B cell (primary cell): ENCODE data around the gene GTF3C5. TPM values are rescaled to one million over a fixed set of nuclear protein-coding genes. Genes with fewer than 3 reads are reported as not detected.

ENCODE experiments used
- ATAC-seq: fragments of 200-7000 bp; cut with Tn5 transposase; one replicate; pipeline ENCODE4 v1.10.0; 2021; ENCODE audit warnings: low read depth, mild to moderate bottlenecking, moderate number of reproducible peaks, moderate library complexity
- CTCF ChIA-PET: fragments of 350-600 bp; sonication (Branson Sonifier 250); formaldehyde crosslinking; loops from one replicate; lab custom pipeline; 2021; ENCODE audit warnings: antibody characterized with exemption, inconsistent platforms; lab: Charles Lee
- POLR2A ChIA-PET: fragments of 350-600 bp; sonication (Branson Sonifier 250); formaldehyde crosslinking; loops from one replicate; lab custom pipeline; 2021; ENCODE audit warnings: antibody characterized with exemption; lab: Charles Lee
- DNase-seq: peaks from one replicate; pipeline ENCODE4 v3.0.0; 2013
- H2AFZ ChIP-seq: 2 replicates; pipeline ENCODE4 v1.6.1; 2012; ENCODE audit warnings: mild to moderate bottlenecking, low read depth, low read length; ENCODE audit not compliant: insufficient read depth, poor library complexity, severe bottlenecking
- H3K27ac ChIP-seq, 2 donors: 1 replicate in 1 of 2; 2 replicates in 1 of 2; pipeline ENCODE4 v1.5.1; 2012 to 2013; ENCODE audit warnings: low read length in 2 of 2, mild to moderate bottlenecking in 2 of 2, moderate library complexity in 1 of 2
- H3K27me3 ChIP-seq, 4 experiments: fragments of 200-600 bp in 1 of 4; sonication (generic) in 1 of 4; replicated peaks in 1 of 4; 1 replicate in 2 of 4; 2 replicates in 2 of 4; pipeline versions ENCODE4 v1.6.1 to v1.7.0; 2013 to 2016; ENCODE audit warnings: low read length in 3 of 4, mild to moderate bottlenecking in 2 of 4, mixed read lengths in 1 of 4, moderate library complexity in 1 of 4; ENCODE audit not compliant: insufficient read depth in 4 of 4, control insufficient read depth in 3 of 4; ENCODE audit errors: control extremely low read depth in 1 of 4
- H3K36me3 ChIP-seq, 2 experiments: replicated peaks in 1 of 2; 1 replicate in 1 of 2; 2 replicates in 1 of 2; pipeline versions ENCODE4 v1.6.1 to v1.7.1; 2013; ENCODE audit warnings: low read length in 1 of 2; ENCODE audit not compliant: insufficient read depth in 2 of 2, control insufficient read depth in 1 of 2; ENCODE audit errors: control extremely low read depth in 1 of 2, extremely low read depth in 1 of 2
- H3K4me1 ChIP-seq, 2 donors: fragments of 200-600 bp in 1 of 2; sonication (generic) in 1 of 2; 1 replicate in 1 of 2; 2 replicates in 1 of 2; pipeline versions ENCODE4 v1.5.1 to v1.6.1; 2013 to 2017; ENCODE audit warnings: low read length in 2 of 2; ENCODE audit not compliant: control insufficient read depth in 2 of 2, insufficient read depth in 2 of 2
- H3K4me2 ChIP-seq: replicated peaks from 2 replicates; pipeline ENCODE3; 2012; ENCODE audit warnings: mild to moderate bottlenecking, low read depth, low read length; ENCODE audit not compliant: poor library complexity, severe bottlenecking
- H3K4me3 ChIP-seq, 5 experiments: fragments of 200-600 bp in 1 of 5; sonication (generic) in 1 of 5; 1 replicate in 3 of 5; 2 replicates in 2 of 5; pipeline versions ENCODE4 v1.5.1 to v1.7.0; 2011 to 2016; ENCODE audit warnings: low read length in 4 of 5, mild to moderate bottlenecking in 4 of 5, low read depth in 2 of 5, control low read depth in 1 of 5, moderate library complexity in 1 of 5; ENCODE audit not compliant: insufficient read depth in 1 of 5; ENCODE audit errors: control extremely low read depth in 1 of 5, extremely low read depth in 1 of 5
- H3K79me2 ChIP-seq: fragments of 200-600 bp; sonication (generic); one replicate; pipeline ENCODE4 v1.6.0; 2016; ENCODE audit warnings: low read length; ENCODE audit not compliant: control insufficient read depth, insufficient read depth
- H3K9ac ChIP-seq: fragments of 200-600 bp; sonication (generic); 2 replicates; pipeline ENCODE4 v1.6.1; 2017; ENCODE audit warnings: mild to moderate bottlenecking, low read length, moderate library complexity
- H3K9me3 ChIP-seq, 3 donors: one replicate each; pipeline versions ENCODE4 v1.6.1 to v1.7.1; 2013; ENCODE audit warnings: low read length in 2 of 3; ENCODE audit not compliant: control insufficient read depth in 2 of 3, insufficient read depth in 1 of 3; ENCODE audit errors: control extremely low read depth in 1 of 3
- H4K20me1 ChIP-seq: 2 replicates; pipeline ENCODE4 v1.6.0; 2012; ENCODE audit warnings: mild to moderate bottlenecking, low read length; ENCODE audit not compliant: insufficient read depth, control insufficient read depth, poor library complexity, severe bottlenecking
- H3K27ac Mint-ChIP-seq: one replicate; pipeline ENCODE4 v1.8.0; 2021; ENCODE audit warnings: mixed read lengths
- H3K27me3 Mint-ChIP-seq: one replicate; pipeline ENCODE4 v1.8.0; 2021; ENCODE audit warnings: mixed read lengths
- H3K4me1 Mint-ChIP-seq: one replicate; pipeline ENCODE4 v1.8.0; 2021; ENCODE audit warnings: mixed read lengths
- H3K4me3 Mint-ChIP-seq: one replicate; pipeline ENCODE4 v1.8.0; 2021; ENCODE audit warnings: mixed read lengths
- H3K9me3 Mint-ChIP-seq: one replicate; pipeline ENCODE4 v1.8.0; 2022; ENCODE audit warnings: mixed read lengths; ENCODE audit not compliant: insufficient read depth
- EZH2 ChIP-seq: IDR thresholded peaks from 2 replicates; pipeline ENCODE4 v1.6.1; 2012; ENCODE audit warnings: borderline replicate concordance, low read depth, mild to moderate bottlenecking, moderate library complexity, low read length; ENCODE audit not compliant: insufficient read depth, poor library complexity, severe bottlenecking
- WGBS: methylation state at CpG from one replicate; pipeline ENCODE4 v1.1.5; 2013; ENCODE audit warnings: missing lambda C conversion rate; ENCODE audit not compliant: insufficient coverage; 5-methylcytosine and 5-hydroxymethylcytosine counted together
- intact Hi-C: fragments of 100-400 bp; cut with micrococcal nuclease; formaldehyde crosslinking; loops from one replicate; pipeline ENCODE4 v1.10.0; 2022
- polyA plus RNA-seq: library from polyadenylated mRNA; depleted of rRNA; stranded (reverse); fragments of >200 nt; gene quantifications from 2 replicates; pipeline ENCODE4 v1.2.3, GENCODE V29; 2012
- total RNA-seq, 2 donors: library from RNA; stranded (reverse); fragments of 120-200 nt in 1 of 2; gene quantifications; 1 replicate in 1 of 2; 2 replicates in 1 of 2; pipeline versions ENCODE4 v1.2.3 to v1.2.4, GENCODE V29; 2013 to 2022
- TF ChIP-seq, protein P1 (sequence below): fragments of 200-600 bp; IDR thresholded peaks from one replicate; pipeline ENCODE4 v1.8.0; 2022; ENCODE audit warnings: antibody characterized with exemption, mild to moderate bottlenecking

Gene GTF3C5
- total and polyA plus RNA-seq, 2 donors (not counting 1 experiment from before 2014, with no cell fraction given) = 80.5 to 91.2 TPM

DNA sequence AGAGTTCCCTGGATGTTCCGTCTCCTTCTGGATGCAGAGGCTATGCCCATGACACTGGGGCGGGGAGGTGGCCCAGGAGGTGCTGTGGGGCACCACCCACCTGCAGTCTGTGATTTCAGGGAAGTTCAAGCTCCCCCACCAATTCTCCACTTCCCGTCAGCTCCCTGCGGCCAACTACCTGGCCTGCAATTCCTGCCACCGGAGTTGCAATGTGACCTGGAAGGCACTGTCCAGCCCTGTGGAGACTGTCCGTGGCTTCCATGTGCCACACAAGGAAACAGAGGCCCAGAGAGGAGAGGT, 35.7 kb upstream of the GTF3C5 start:
- H3K4me1 ChIP-seq = peaks cover 4 to 10% of the 10 kb centered on the region in 2 donors
- Mint-ChIP-seq H3K27ac (no peak overlapping the region), H3K4me3 (no peak overlapping the region), H3K9me3 (no peaks in the 10 kb centered on the region), H3K4me1 (peaks cover 13% of the 10 kb centered on the region), H3K27me3 (peaks cover 41% of the 10 kb centered on the region)
- no peak overlapping the region for H3K9ac ChIP-seq
- no peak for DNase-seq
- ATAC-seq = no peak
- 91% methylated on average over 6 of the region's 6 CpGs for WGBS
- H3K4me2 ChIP-seq = no peak overlapping the region
- no peak overlapping the region for H3K27ac ChIP-seq
- H3K27me3 ChIP-seq = peaks cover 0 to 41% (median 7%) of the 10 kb centered on the region in 4 experiments
- ChIA-PET CTCF (interaction anchor here (2.5 kb wide), 1 partner anchor 17 kb away, joined by 6 read pairs; the partner anchor contains the start of gene GFI1B), POLR2A (no interaction called here)
- no peak overlapping the region for H2AFZ ChIP-seq
- no peaks in the 10 kb centered on the region for H3K36me3 ChIP-seq
- no peaks in the 10 kb centered on the region for H4K20me1 ChIP-seq
- H3K79me2 ChIP-seq = no peaks in the 10 kb centered on the region
- no peaks in the 10 kb centered on the region for H3K9me3 ChIP-seq
- intact Hi-C loops = no loop called here
- H3K4me3 ChIP-seq = no peak overlapping the region
- TF ChIP-seq, protein P1, sequence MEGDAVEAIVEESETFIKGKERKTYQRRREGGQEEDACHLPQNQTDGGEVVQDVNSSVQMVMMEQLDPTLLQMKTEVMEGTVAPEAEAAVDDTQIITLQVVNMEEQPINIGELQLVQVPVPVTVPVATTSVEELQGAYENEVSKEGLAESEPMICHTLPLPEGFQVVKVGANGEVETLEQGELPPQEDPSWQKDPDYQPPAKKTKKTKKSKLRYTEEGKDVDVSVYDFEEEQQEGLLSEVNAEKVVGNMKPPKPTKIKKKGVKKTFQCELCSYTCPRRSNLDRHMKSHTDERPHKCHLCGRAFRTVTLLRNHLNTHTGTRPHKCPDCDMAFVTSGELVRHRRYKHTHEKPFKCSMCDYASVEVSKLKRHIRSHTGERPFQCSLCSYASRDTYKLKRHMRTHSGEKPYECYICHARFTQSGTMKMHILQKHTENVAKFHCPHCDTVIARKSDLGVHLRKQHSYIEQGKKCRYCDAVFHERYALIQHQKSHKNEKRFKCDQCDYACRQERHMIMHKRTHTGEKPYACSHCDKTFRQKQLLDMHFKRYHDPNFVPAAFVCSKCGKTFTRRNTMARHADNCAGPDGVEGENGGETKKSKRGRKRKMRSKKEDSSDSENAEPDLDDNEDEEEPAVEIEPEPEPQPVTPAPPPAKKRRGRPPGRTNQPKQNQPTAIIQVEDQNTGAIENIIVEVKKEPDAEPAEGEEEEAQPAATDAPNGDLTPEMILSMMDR = no peak
- no peak for TF ChIP-seq EZH2

DNA sequence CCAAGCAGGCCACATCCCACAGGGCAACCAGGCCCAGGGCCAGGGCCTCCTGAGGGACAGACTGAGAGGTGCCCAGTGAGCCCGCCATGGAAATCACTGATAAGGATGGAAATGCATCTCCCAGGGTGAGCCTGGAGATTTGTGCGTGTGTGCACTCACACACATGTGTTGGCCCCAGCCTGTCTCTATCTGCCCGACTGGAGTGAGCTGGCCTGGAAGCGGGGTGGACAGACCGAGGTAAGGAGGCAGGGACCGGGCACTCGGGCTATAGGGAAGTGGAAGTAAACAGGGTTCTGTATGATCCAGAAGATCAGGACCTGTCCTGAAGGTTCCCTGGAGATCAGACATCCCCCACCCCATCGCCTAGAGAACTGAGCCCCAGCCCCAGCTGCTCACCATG, 34.9 kb upstream of the GTF3C5 start:
- DNase-seq = no peak
- no peaks in the 10 kb centered on the region for H3K79me2 ChIP-seq
- no peak for TF ChIP-seq EZH2
- TF ChIP-seq, protein P1 = no peak
- ATAC-seq = no peak
- no peaks in the 10 kb centered on the region for H3K9me3 Mint-ChIP-seq
- POLR2A ChIA-PET = no interaction called here
- H4K20me1 ChIP-seq = no peaks in the 10 kb centered on the region
- no peak overlapping the region for H3K9ac ChIP-seq
- no peak overlapping the region for H3K4me2 ChIP-seq
- H3K9me3 ChIP-seq = no peaks in the 10 kb centered on the region
- no peak overlapping the region for H3K4me3 ChIP-seq
- peaks cover 4 to 10% of the 10 kb centered on the region in 2 donors for H3K4me1 ChIP-seq
- CTCF ChIA-PET = no interaction called here
- peaks cover 46% of the 10 kb centered on the region for H3K27me3 Mint-ChIP-seq
- no peak overlapping the region for H3K27ac ChIP-seq
- intact Hi-C loops = no loop called here
- no peak overlapping the region for H2AFZ ChIP-seq
- H3K27me3 ChIP-seq = peaks cover 0 to 39% (median 7%) of the 10 kb centered on the region in 4 experiments
- WGBS = 100% methylated on average over 5 of the region's 8 CpGs
- peaks cover 13% of the 10 kb centered on the region for H3K4me1 Mint-ChIP-seq
- no peak overlapping the region for H3K4me3 Mint-ChIP-seq
- H3K36me3 ChIP-seq = no peaks in the 10 kb centered on the region
- H3K27ac Mint-ChIP-seq = no peak overlapping the region
